Muscle layer of duodenum (tissue), 2 donors: ENCODE measurements around the gene EDARADD.

Source experiments
- H3K27ac ChIP-seq: one replicate; pipeline ENCODE4 v1.7.0; 2013; ENCODE audit warnings: mild to moderate bottlenecking, low read length
- H3K27me3 ChIP-seq: one replicate; pipeline ENCODE4 v1.7.0; 2013; ENCODE audit warnings: low read depth, mild to moderate bottlenecking, control low read depth, low read length
- H3K36me3 ChIP-seq, 2 donors: one replicate each; pipeline ENCODE4 v1.7.0; 2013; ENCODE audit warnings: low read length in 2 of 2, control low read depth in 1 of 2, mild to moderate bottlenecking in 1 of 2; ENCODE audit not compliant: insufficient read depth in 2 of 2, control insufficient read depth in 1 of 2
- H3K4me1 ChIP-seq, 2 donors: one replicate each; pipeline ENCODE4 v1.7.0; 2013; ENCODE audit warnings: low read length in 2 of 2, mild to moderate bottlenecking in 2 of 2, control low read depth in 1 of 2, moderate library complexity in 1 of 2; ENCODE audit not compliant: insufficient read depth in 2 of 2, control insufficient read depth in 1 of 2
- H3K4me3 ChIP-seq, 2 donors: one replicate each; pipeline ENCODE4 v1.7.0; 2013; ENCODE audit warnings: low read length in 2 of 2, low read depth in 1 of 2, mild to moderate bottlenecking in 1 of 2
- H3K9me3 ChIP-seq, 2 donors: one replicate each; pipeline ENCODE4 v1.7.0; 2013; ENCODE audit warnings: low read length in 2 of 2, control low read depth in 1 of 2, mild to moderate bottlenecking in 1 of 2; ENCODE audit not compliant: control insufficient read depth in 1 of 2
- donor health status: healthy.

Gene EDARADD

GRCh38 chr1:236395230-236395946, 1.3 kb downstream of the EDARADD start:
- H3K36me3 ChIP-seq, result no peaks in the 10 kb centered on the region
- H3K4me3 ChIP-seq, result peak overlapping the region; percentile 57 to 87
- no peaks in the 10 kb centered on the region for H3K27me3 ChIP-seq
- H3K4me1 ChIP-seq, result peaks cover 0 to 16% of the 10 kb centered on the region in 2 donors
- no peaks in the 10 kb centered on the region for H3K9me3 ChIP-seq
- H3K27ac ChIP-seq, result no peak overlapping the region

- Histone ChIP-seq H3K9me3 (no peaks in the 10 kb centered on the region), H3K4me3 (peak overlapping the region; percentile 57 to 87), H3K27me3 (no peaks in the 10 kb centered on the region), H3K4me1 (peaks cover 0 to 16% of the 10 kb centered on the region in 2 donors), H3K27ac (no peak overlapping the region), H3K36me3 (no peaks in the 10 kb centered on the region)
Observed at GRCh38 chr1:236395947-236396664, 2.0 kb downstream of the EDARADD start.

GRCh38 chr1:236396665-236397043, 2.6 kb downstream of the EDARADD start:
- Histone ChIP-seq H3K4me3 (no peak overlapping the region), H3K27ac (no peak overlapping the region), H3K27me3 (no peaks in the 10 kb centered on the region), H3K9me3 (no peaks in the 10 kb centered on the region), H3K4me1 (peaks cover 0 to 16% of the 10 kb centered on the region in 2 donors), H3K36me3 (no peaks in the 10 kb centered on the region)

- Histone ChIP-seq H3K36me3 (no peaks in the 10 kb centered on the region), H3K4me3 (no peak overlapping the region), H3K9me3 (no peaks in the 10 kb centered on the region), H3K27ac (no peak overlapping the region), H3K27me3 (no peaks in the 10 kb centered on the region), H3K4me1 (peaks cover 0 to 16% of the 10 kb centered on the region in 2 donors)
Observed at GRCh38 chr1:236397173-236397759, 3.2 kb downstream of the EDARADD start.

- Histone ChIP-seq H3K27me3 (no peaks in the 10 kb centered on the region), H3K36me3 (no peaks in the 10 kb centered on the region), H3K27ac (no peak overlapping the region), H3K9me3 (no peaks in the 10 kb centered on the region), H3K4me1 (peaks cover 0 to 16% of the 10 kb centered on the region in 2 donors), H3K4me3 (no peak overlapping the region)
Observed at GRCh38 chr1:236398538-236398937, 4.5 kb downstream of the EDARADD start.

- H3K36me3 ChIP-seq, result no peaks in the 10 kb centered on the region
- H3K27ac ChIP-seq, result no peak overlapping the region
- H3K4me3 ChIP-seq, result no peak overlapping the region
- no peaks in the 10 kb centered on the region for H3K27me3 ChIP-seq
- no peaks in the 10 kb centered on the region for H3K9me3 ChIP-seq
- peaks cover 0 to 9% of the 10 kb centered on the region in 2 donors for H3K4me1 ChIP-seq
Observed at GRCh38 chr1:236400061-236400603, 6.0 kb downstream of the EDARADD start.

GRCh38 chr1:236401698-236402097, 7.6 kb downstream of the EDARADD start:
- no peaks in the 10 kb centered on the region for H3K36me3 ChIP-seq
- H3K27me3 ChIP-seq, result no peaks in the 10 kb centered on the region
- H3K27ac ChIP-seq, result no peak overlapping the region
- no peaks in the 10 kb centered on the region for H3K9me3 ChIP-seq
- H3K4me1 ChIP-seq, result no peaks in the 10 kb centered on the region
- no peak overlapping the region for H3K4me3 ChIP-seq

GRCh38 chr1:236403905-236404696, 10.0 kb downstream of the EDARADD start:
- no peak overlapping the region for H3K4me3 ChIP-seq
- no peaks in the 10 kb centered on the region for H3K36me3 ChIP-seq
- H3K9me3 ChIP-seq, result no peaks in the 10 kb centered on the region
- no peaks in the 10 kb centered on the region for H3K4me1 ChIP-seq
- H3K27me3 ChIP-seq, result no peaks in the 10 kb centered on the region
- no peak overlapping the region for H3K27ac ChIP-seq

- H3K27ac ChIP-seq, result no peak overlapping the region
- H3K9me3 ChIP-seq, result no peaks in the 10 kb centered on the region
- no peaks in the 10 kb centered on the region for H3K4me1 ChIP-seq
- no peaks in the 10 kb centered on the region for H3K27me3 ChIP-seq
- H3K36me3 ChIP-seq, result no peaks in the 10 kb centered on the region
- no peak overlapping the region for H3K4me3 ChIP-seq
Observed at GRCh38 chr1:236407059-236407458, 13.0 kb downstream of the EDARADD start.

GRCh38 chr1:236413688-236414087, 19.6 kb downstream of the EDARADD start:
- Histone ChIP-seq H3K27ac (no peak overlapping the region), H3K9me3 (no peaks in the 10 kb centered on the region), H3K36me3 (no peaks in the 10 kb centered on the region), H3K4me3 (no peak overlapping the region), H3K4me1 (no peaks in the 10 kb centered on the region), H3K27me3 (no peaks in the 10 kb centered on the region)

- Histone ChIP-seq H3K9me3 (no peaks in the 10 kb centered on the region), H3K4me1 (no peaks in the 10 kb centered on the region), H3K27ac (no peak overlapping the region), H3K27me3 (no peaks in the 10 kb centered on the region), H3K4me3 (no peak overlapping the region), H3K36me3 (no peaks in the 10 kb centered on the region)
Observed at GRCh38 chr1:236416165-236416564, 22.1 kb downstream of the EDARADD start.
